ENCODE data around the gene MCEMP1.

Gene MCEMP1

DNA sequence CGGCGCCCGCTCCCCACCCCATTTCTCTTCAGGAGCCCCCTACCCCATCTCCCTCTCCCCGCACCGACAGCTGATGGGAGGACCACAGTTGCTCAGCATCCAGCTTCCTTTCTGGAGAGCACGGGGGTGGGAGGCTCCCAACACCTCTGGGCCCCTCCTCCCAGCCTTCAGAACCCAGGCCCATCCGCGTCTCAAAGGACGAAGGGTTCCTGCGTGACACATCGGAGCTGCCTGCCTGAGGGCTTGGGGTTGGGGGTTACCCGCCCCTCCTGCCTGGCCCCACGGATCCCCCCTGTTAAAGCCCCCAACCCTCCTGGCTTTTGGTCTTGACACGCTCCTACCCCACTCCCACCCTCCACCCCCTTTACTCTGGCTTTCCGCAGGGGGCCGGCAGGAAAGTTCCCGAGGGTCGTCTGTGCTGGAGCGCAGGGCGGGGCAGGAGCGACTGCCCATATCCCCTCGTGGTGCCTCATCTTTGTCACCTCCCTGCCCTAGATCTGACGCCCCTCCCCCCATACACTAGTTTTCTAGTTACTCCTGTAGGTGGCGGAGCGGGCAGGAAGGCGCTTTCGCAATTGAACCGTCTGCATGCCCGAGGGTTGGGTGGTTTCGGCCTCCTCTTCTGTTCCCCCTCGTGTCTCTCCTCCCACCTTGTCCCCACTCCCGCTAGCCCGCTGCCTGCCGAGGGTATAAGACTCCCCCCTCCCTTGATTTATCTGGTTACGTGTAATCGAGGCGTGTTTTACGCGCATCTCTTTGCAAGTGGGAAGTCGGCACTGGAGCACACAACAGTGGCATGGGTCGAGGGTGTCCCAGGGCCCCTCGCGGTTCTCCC, 4.7 kb downstream of the MCEMP1 start:
- Histone ChIP-seq H3K9me3 (ENCODE audit: control insufficient read depth, low read length) (no peaks in the 10 kb centered on the region), H3K36me3 (ENCODE audit: control insufficient read depth, insufficient read depth, low read length) (no peaks in the 10 kb centered on the region), H2AFZ (peak overlapping the region; percentile 99), H3K27me3 (ENCODE audit: control insufficient read depth, insufficient read depth, low read length) (peaks cover 3% of the 10 kb centered on the region), H3K4me3 (ENCODE audit: low read depth, low read length) (peak overlapping the region; percentile 99), H3K27ac (no peak overlapping the region), H3K4me1 (peaks cover 3% of the 10 kb centered on the region), H3K4me2 (ENCODE audit: low read length) (peak overlapping the region; percentile 90), H3K9ac (peak overlapping the region; percentile 99), H3K79me2 (no peaks in the 10 kb centered on the region)
- TF ChIP-seq CTCF (IDR thresholded peaks at IDR 0.05), result peak; percentile 37

DNA sequence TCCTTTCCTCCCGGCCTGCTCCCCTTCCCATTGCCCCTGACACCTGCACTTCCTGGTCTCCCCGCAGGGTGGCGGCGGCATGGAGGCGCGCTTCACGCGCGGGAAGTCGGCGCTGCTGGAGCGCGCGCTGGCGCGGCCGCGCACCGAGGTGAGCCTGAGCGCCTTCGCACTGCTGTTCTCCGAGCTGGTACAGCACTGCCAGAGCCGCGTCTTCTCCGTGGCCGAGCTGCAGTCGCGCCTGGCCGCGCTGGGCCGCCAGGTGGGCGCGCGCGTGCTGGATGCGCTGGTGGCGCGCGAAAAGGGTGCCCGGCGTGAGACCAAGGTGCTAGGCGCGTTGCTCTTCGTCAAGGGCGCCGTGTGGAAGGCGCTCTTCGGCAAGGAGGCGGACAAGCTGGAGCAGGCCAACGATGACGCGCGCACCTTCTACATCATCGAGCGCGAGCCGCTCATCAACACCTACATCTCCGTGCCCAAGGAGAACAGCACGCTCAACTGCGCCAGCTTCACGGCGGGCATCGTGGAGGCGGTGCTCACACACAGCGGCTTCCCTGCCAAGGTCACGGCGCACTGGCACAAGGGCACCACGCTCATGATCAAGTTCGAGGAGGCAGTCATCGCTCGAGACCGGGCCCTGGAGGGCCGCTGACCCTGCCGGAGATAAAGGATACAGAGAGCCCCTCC, 5.4 kb downstream of the MCEMP1 start:
- TF ChIP-seq CTCF (IDR thresholded peaks at IDR 0.05), result no peak
- H3K4me3 ChIP-seq (ENCODE audit: low read depth, low read length), result no peak overlapping the region
- H2AFZ ChIP-seq, result no peak overlapping the region
- no peaks in the 10 kb centered on the region for H3K27me3 ChIP-seq (ENCODE audit: control insufficient read depth, insufficient read depth, low read length)
- no peak overlapping the region for H3K27ac ChIP-seq
- no peaks in the 10 kb centered on the region for H3K36me3 ChIP-seq (ENCODE audit: control insufficient read depth, insufficient read depth, low read length)
- no peak overlapping the region for H3K9ac ChIP-seq
- no peaks in the 10 kb centered on the region for H3K9me3 ChIP-seq (ENCODE audit: control insufficient read depth, low read length)
- H3K4me1 ChIP-seq, result peaks cover 3% of the 10 kb centered on the region
- H3K79me2 ChIP-seq, result no peaks in the 10 kb centered on the region
- H3K4me2 ChIP-seq (ENCODE audit: low read length), result peak overlapping the region; percentile 90

DNA sequence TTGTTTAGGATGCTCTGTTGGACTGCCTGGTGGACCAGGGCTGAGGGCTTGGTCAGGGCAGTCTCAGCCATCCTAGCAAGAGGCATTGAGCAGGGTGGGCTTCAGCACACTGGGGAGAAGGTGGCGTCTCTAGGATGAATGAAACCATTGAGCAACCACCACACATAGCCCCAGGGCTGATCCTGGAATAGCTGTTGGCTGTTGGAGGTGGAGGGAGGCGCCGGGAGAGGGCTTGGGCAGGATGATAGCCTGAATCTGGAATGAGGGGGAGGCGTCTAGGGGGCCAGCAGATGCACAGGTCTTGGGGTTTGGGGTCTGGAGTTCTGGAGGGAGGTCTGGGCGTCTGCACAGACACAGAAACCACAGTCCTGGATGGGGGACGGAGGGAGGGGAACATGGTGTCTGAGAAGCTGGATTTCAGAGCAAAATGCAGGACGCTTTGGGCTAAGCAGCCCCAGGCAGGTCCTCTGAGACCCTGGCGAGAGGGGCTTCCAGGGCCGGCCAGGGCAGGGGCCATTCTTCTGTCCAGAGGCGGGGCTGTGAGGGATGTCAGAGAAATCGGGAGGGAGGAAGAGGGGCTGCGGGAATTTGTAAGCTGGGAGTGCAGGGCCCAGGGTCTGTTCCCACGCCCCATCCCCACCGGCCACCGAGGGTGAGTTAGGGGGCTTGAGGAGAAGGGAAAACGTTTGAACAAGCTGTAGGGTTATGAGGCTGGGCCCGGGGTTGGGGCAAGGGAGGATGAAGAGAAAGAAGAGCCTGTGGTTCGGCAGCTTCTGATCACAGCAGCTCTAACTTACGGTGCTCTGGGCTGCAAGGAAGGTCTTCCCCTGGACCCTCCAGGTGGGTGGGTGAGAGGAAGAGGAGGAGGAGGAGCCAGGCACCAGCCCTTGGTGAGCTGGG, 8.9 kb downstream of the MCEMP1 start:
- TF ChIP-seq CTCF (IDR thresholded peaks at IDR 0.05), result no peak
- peaks cover 3% of the 10 kb centered on the region for H3K4me1 ChIP-seq
- no peak overlapping the region for H3K27ac ChIP-seq
- H3K79me2 ChIP-seq, result no peaks in the 10 kb centered on the region
- no peak overlapping the region for H3K9ac ChIP-seq
- H2AFZ ChIP-seq, result no peak overlapping the region
- H3K4me2 ChIP-seq (ENCODE audit: low read length), result no peak overlapping the region
- H3K27me3 ChIP-seq (ENCODE audit: control insufficient read depth, insufficient read depth, low read length), result no peaks in the 10 kb centered on the region
- H3K9me3 ChIP-seq (ENCODE audit: control insufficient read depth, low read length), result no peaks in the 10 kb centered on the region
- no peaks in the 10 kb centered on the region for H3K36me3 ChIP-seq (ENCODE audit: control insufficient read depth, insufficient read depth, low read length)
- H3K4me3 ChIP-seq (ENCODE audit: low read depth, low read length), result no peak overlapping the region

DNA sequence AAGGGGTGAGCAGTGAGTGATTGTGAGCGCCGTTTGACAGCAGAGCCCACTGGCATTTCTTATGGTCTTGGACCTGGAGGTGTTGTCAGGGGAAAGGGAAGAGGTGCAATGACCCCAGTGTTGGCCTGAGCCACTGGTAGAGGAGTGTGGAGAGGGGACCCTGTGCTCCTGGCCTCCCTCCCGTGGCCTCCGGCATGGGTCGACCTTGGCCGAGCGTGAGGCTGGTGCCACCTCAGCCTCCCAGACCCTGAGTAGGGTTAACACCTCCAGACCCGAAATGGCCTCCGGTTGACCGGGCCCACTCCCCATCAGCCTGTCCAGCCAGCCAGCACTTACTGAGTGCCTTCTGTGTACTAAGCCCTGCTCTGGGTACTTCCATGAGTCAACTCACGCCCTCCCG, 10.3 kb downstream of the MCEMP1 start:
- Histone ChIP-seq H3K4me3 (ENCODE audit: low read depth, low read length) (no peak overlapping the region), H3K79me2 (no peaks in the 10 kb centered on the region), H3K9ac (no peak overlapping the region)

More for the DNA sequence above, 10.3 kb downstream of the MCEMP1 start:
- no peaks in the 10 kb centered on the region for H3K36me3 ChIP-seq (ENCODE audit: control insufficient read depth, insufficient read depth, low read length)
- H3K9me3 ChIP-seq (ENCODE audit: control insufficient read depth, low read length), result no peaks in the 10 kb centered on the region
- no peak overlapping the region for H3K27ac ChIP-seq
- no peaks in the 10 kb centered on the region for H3K4me1 ChIP-seq
- H3K4me2 ChIP-seq (ENCODE audit: low read length), result no peak overlapping the region
- no peak overlapping the region for H2AFZ ChIP-seq
- H3K27me3 ChIP-seq (ENCODE audit: control insufficient read depth, insufficient read depth, low read length), result no peaks in the 10 kb centered on the region
- TF ChIP-seq CTCF (IDR thresholded peaks at IDR 0.05), result no peak

Data from parathyroid adenoma (tissue), 2 donors.